NCI-H774 (cell line): ENCODE data around the gene GRIA4.
"Not testable (repeated sequence)": the region's sequence is repeated elsewhere in the genome, so short reads cannot be mapped to it uniquely, and the experiment has no call there.

Source experiments
- DNase-seq: peaks from one replicate; lab custom pipeline; 2025; lab: John Stamatoyannopoulos, UW

GRIA4 gene

DNA sequence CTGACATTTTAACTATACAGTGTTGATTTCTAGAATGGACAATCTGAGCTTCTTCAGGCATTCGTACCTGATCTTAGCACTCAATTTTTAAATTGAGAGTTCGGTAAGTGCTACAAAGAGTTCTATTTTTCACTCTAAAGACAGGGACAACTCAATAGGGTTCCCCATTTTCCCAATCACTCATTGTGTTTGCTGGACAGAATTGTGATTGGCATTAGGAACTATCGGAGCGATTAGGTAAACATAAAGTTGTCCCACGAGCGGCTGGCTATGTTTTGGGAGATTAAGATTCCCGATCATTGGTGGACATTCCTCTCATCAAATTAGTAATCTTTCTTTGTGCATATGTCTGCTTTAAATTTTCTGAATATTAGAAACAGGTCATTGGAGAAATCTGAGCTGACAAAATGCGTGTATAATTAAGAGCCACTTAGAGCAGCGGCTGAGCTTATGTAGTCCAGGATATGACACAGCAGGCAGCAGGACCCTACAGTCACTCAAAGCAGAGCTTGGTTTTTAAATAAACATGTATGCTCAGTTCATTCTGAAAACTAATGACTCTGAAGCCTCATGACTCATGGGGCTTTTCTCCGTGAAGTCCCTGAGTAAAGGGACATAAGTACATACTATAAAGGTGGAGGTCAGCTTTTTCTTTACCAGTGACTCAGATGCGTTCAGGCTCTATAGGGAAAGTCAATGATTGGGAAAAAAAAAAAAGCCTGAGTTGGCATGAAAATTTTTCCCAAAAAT lies 109.4 kb downstream of the GRIA4 start:
- peak; percentile 51 for DNase-seq

DNA sequence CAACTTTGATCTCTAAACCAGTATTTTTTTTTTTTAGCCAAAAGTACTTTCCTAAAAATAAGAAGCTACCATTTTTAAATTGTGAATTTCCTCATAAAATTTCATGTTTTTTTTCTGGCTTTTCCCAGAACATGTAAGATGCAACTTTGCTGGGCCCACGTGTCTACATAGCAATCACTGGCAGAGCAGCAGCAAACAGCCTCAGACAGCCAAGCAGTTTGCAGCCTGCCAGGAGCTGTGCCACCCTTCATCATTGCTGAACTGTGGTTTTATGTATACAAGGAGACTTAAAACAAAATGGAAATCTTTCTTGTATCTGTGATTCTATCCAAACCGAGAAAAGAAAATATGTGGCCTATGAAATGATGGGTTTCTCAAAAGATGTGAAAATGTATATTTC lies 110.2 kb downstream of the GRIA4 start:
- DNase-seq = no peak

DNA sequence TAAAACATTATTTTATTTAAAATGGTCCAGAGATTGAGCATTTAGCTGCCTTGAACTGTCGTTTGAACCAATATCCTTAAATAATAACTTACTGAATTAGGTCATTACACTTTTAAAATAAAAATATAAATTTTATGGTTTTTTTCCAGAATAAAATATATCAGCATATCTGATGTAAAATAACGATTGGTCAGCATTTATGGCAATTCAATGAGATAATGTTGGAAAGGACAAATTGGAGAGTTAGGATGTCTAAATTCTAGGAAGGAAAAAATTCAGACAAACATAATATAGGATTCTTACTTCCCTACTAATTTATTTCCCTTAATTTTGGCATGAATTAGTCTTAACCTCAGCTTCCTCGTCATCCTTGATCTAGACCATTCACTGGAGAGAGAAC lies 113.4 kb downstream of the GRIA4 start:
- DNase-seq = no peak

DNA sequence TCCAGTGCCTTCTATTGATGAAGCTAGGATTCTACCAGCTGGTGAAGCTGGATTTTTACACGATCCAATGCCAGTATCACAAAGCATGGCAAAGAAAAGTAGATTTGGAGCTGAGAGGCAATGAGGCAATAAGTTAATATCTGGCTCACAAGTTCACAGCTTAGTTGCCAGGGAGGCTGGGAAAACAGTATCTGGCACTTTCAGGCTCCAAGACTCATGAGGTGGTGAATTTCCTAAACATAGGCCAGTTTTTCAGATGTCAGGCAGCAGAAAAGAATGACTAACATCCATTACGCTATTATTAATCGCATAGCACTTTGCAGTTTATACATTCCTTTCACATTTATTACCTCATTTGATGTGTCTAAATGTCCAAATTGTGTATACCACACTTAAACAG lies 122.7 kb downstream of the GRIA4 start:
- no peak for DNase-seq

DNA sequence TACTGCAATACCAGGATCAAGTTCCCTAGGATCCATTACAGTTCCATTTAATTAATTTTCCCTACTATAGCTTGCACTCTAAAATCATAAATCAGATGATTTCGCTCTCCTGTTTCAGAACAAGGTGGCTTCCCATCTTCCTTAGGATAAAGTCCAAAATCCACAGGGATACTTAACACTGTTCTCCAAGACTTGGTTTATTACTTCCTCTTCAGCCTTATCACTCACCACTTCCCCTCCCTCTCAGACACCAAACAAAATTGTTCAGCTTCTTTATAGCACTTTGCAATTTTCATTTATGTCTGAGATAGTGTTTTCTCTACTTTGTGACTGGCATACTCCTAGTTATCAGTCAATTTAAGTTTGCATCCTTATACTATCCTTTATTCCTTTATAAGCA lies 124.6 kb downstream of the GRIA4 start:
- DNase-seq = no peak

DNA sequence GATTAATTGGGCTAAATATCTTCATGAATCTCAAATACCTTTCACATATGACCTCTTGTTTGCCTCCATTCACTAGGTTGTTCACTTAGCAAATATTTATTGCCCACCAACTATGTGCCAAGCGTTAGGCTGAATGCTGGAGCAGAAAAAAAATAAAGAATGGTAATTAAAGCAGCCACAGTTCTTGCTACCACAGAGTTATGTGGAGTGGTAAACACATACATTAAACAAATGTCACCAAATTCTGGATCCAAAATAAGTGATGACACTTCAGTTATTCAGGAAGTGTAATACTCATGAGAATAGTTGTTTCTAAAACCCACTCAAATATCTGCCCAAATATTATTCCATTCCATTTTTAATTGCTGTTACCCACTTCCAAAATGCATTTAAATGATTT lies 128.4 kb downstream of the GRIA4 start:
- no peak for DNase-seq

DNA sequence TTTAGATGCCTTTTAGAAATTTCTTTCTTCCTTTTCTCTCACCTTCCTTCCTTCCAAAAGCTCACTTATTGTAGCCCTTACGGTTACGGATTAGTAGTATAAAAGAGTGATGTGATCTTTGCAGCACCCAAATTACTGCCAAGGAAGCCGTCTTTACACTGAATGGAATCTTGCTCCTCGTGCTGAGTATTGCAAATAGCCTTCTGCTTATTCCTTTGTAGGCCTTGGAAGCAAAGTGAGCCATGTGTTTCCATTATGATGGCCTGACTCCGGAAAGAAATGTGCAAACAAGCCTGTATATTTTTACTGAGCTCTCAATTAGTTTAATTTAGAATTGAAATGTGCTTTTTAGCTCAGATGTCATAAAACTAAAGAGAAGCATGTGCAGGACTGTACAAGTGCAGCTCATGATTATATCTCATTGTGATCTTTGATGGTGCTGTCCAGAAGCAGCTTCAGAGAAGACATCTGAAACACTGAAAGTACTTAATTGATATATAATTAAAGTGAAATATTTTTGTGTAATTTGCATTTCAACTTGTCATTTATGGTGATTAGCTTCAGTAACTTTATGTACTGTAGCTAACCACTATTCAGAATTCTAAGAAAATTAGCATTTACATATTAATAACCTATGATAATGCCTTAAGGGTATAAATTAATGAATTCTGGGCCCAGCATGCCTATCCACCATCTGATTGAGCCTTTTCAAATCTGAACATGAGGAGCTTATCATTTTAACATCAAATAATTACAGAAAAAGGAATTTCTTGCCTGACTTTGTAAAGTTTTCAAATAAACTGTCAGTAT lies 129.3 kb downstream of the GRIA4 start:
- DNase-seq = no peak

DNA sequence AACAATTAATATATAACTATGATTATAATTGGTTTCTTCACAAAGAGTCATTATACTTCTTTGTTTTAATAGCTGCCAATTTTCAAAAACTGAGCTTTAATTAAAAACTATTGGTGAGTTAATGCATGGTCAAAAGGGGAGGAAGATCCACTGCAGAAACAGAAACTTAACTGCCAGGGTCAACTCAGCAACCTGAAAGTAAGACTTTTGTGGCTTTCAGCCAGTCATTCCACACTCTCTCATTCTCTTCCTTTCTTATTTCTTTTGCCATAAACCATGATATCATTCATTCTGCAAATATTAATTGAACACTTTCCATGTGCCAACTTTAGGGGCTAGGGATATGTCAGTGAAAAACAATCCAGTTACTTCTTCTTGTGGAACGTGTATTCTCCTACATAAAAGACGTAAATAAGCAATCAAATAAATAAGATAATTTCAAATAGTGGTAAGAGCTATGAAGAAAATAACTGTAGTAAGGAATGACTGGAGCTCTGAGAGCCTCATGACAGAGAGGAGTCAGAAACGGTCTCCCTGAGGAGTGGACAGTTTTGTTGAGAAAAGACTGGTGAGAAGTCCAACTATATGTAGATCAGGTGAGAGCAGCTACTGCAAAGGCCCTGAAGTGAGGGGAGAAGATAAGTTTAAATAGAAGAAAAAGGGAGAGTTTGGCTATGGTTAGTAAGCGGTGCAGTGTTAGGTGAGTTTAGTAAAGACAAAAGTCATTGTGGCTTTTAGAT lies 130.5 kb downstream of the GRIA4 start:
- DNase-seq = no peak

DNA sequence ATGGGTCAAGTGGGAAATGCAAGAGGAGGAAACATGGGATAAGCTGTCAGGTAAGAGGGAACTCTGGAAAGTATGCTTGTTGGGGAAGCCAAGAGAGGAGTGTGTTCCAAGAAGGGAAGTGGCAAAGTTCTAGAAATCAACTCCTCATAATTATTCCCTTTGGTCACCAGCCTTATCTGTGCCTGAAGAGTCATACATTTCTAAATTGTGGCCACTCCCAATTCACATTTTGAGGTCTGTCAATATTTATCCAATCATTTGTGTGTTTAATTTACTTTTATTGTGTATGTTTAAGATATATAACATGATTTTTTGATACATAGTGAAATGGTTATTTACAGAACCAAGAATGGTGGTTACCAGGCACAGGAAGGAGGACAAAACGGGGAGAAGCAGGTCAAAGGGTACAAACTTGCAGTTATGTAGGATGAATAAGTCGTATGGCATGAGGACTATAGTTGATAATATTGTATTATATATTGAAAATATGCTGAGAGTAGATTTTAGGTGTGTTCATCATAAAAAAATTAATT lies 131.7 kb downstream of the GRIA4 start:
- DNase-seq = no peak

DNA sequence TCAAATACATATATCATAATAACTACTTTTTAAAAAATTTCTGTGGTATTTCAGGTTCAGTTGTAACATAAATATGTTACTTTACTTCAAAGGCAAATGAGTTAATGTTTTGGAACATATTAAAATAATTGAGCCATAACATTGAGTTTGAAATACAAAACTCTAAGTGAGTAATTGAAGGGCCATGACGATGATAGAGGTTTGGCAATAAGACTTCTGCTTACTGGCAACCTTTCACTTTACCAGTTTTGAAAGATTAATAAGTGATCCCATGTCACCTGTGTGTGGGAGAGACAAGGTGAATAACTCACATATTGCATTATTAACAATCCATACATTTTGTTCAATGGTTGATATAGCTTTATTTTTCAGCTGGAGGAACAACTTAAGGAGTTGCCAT lies 144.4 kb downstream of the GRIA4 start:
- no peak for DNase-seq

DNA sequence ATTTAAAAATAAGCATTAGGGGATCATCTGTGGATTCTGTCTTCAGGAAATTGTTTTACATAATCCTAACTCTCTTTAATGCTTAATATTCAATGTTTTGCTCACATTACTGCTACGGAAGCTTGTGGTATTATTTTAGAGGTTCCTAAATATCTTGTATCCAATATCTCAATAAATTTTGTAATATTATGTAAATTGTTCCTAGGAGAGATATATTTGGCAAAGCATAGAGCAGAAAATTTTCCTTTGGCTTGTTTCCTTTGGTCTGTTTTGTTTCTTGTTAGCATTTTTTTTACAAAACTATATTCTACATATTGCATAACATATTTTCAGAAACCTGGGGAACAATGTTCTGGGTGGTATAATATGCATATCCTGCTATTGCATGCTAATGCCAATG lies 144.8 kb downstream of the GRIA4 start:
- no peak for DNase-seq

DNA sequence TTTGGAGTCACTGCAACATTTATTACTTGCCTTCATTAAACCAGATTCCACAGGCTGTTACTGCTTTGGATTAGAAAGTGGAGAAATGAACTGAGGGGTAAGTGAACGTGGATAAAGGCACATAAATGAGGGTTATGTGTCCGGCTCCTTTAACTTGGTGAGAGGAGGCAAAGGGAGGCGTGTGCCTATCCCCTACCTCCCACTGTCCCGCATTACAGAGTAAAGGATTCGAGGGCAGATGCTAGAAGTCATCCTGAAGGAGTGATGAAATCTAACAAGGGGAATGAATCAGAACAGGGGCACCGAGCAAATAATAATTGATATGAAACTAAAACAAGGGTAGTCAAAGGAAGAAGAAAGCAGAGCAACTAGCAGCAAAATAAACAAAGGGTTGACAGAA lies 147.2 kb downstream of the GRIA4 start:
- no peak for DNase-seq

DNA sequence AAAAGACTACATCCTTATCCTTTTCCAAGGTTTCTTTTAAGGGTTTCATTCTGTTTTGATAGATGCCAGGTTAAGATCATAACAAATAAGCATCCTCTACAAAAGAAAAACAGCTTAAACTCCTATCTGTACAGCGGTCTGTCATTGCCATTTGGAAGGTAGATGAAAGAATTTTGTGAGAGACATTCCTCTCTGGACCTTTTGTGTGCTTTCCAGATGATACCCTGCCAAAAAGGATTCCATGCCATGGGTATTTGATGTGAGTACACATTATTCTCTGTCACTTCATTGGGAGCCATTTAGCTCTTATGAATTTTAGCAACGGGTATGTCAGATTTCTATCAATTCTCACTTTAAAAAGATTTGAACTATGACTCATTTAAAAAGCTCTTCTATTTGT lies 153.7 kb downstream of the GRIA4 start:
- no peak for DNase-seq

DNA sequence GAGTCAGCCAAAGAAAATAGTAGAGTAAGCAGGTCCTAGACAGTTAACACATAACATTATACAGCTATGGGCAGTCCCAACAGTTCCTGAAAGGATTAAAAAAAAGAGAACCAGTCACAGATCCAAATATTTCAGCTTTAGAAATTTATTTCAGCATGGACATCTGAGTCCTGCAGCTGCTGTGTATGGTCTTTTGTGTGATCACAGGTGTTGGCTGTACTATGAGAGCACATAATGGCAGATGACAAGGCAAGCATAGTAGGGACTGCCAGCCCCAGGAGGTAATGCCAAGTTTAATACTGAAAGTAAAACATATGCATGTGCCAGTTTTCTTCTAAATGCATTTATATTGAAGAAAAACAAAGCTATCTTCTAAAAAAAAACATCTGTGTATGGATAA lies 158.1 kb downstream of the GRIA4 start:
- peak; percentile 69 for DNase-seq

DNA sequence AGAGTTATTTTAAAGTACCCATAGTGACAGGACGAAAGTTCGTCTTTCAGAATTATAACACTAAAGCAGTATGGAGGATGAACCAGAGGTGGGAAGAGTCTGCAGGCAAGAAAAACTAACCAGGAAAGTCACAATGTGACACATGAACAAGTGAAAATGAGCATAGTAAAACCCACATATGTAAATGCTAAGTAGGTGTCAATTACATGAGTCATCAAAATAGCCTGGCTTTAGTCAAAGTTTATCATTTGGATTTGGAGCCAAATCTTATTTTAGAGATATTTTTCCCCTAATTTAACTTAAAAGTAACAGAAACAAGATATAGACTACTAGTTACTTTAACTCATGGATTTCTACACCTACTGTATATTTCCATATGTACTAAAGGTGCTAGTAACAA lies 159.8 kb downstream of the GRIA4 start:
- no peak for DNase-seq

DNA sequence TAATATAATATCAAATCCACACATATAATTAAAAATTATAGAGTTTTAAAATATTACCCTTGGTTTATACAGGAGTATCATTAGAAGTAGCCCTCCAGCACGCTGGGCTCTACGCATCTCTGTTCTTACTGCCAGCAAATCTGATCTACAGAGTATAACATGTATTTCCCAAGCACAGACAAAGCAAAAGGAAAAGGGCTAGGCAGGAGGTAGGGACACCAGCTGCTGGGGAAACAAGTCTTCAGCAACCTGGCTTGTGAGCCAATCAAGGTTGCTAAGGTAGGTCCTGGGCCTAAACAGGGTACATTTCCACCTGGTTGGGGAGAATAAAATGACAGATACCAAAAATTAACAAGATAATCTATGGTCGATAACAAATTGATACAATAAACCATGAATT lies 163.6 kb downstream of the GRIA4 start:
- DNase-seq = not testable (repeated sequence)

DNA sequence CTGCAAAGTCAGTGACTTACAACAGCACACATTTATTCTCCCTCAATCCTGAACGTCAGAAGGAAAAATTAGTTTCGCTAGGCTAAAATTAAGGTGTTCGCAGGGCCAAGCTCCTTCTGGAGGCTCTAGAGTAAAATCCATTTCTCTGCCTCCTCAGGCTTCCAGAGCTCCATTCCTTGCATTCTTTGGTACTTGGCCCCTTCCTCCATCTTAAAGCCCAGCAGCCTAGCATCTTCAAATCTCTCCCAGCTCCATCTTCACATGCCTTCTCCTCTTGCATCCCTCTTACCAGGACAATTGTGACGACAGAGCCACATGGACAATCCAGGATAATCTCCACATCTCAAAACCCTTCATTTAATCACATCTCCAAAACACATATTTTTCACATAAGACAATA lies 165.0 kb downstream of the GRIA4 start:
- no peak for DNase-seq

DNA sequence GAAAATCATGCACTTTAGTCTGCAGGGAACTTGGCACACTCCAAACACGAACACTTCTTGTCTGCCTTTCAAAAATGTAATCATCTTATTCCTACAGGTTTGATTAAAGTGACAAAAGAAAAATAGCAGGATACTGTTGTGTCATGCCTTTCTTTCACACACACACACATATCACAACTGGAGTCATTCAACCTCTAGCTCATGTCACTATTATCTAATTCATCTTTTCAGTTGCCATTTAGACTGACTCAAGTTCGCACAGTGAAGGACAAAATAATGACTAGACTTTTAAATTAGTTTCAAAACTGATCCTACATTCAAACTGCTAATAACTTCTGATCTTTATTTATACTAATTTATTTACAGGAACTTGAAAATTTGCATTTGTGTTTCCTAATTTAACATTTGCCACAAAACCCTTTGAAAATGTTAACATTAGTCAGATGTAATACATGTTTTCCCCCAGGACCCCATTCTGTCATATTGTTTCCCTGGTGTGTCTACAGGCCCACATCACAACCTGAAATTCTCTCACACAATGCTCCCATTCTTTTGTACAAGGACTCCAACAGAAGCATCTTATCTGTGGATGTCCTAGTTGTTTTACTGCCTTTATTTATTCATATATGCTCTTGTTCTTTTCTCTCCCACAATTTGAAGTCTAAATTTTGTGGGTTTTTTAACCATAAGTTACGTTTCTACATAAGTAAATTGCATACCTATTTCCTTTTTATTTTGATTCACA lies 171.1 kb downstream of the GRIA4 start:
- no peak for DNase-seq

DNA sequence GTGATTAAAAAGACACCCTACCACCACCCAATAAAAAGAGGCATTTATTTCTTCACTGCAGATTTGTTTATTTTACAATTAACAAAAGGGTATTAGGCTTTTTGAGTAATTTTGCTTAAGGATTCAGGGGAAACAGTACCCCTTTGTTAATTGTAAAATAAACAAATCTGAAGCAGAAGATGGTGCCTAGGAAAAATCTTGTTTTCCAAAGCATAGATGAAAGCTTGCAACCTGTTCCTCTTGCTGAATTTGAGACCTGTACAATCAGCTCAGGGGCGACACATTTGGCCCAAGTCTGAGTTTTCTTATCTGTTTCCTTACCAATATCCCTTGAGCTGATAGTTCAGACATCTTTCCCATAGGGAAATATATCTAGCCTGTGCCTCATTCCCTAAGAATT lies 171.9 kb downstream of the GRIA4 start:
- DNase-seq = no peak

DNA sequence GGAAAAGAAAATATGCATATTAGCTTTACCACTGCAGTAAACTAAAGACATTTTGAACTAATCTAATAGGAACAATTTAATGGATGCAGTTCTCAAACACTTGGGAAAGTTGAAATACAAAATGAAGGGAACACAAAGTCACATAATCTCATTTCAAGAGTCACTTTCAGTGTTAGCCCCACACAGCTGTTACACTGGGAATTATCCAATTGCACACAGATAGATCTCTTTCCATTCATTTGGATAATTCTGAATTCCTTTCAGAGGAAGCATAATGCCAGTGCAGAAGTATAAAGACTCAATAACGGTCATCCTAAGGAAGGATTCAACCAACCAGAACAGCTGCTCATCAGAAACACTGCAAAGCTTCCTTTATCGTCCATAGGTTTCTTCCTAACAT lies 173.3 kb downstream of the GRIA4 start:
- DNase-seq = no peak

DNA sequence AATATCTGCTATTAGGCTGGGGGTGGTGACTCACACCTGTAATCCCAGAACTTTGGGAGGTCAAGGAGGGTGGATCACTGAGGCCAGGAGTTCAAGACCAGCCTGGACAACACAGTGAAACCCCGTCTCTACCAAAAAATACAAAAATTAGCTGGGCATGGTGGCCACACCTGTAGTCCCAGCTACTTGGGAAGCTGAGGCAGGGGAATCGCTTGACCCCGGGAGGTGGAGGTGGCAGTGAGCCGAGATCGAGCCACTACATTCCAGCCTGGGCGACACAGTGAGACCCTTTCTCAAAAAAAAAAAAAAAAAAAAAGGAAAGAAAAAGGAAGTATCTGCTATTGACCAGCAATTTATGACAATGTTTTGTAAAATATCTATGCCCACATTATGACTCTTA lies 176.0 kb downstream of the GRIA4 start:
- DNase-seq = not testable (repeated sequence)

DNA sequence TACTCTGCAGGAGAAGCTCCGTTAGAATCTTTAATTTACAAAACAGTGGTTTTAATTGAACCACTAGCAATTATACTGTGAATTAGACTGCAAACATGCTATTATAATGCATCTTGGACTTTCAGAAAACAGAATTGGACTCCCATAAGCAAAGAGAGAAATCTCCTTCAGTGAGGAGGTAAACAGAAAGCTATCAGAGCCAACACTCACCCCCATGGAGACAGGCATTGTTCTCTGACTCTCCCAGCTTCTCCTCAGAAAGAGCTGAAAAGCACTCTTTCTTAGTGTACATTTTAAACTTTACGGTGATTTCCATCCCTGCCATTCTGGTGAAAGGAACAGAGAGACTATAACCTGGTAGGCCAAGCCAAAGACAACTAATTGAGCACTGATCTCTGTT lies 176.9 kb downstream of the GRIA4 start:
- no peak for DNase-seq
